ENCODE data around the gene HPCAL4.

Gene HPCAL4

DNA sequence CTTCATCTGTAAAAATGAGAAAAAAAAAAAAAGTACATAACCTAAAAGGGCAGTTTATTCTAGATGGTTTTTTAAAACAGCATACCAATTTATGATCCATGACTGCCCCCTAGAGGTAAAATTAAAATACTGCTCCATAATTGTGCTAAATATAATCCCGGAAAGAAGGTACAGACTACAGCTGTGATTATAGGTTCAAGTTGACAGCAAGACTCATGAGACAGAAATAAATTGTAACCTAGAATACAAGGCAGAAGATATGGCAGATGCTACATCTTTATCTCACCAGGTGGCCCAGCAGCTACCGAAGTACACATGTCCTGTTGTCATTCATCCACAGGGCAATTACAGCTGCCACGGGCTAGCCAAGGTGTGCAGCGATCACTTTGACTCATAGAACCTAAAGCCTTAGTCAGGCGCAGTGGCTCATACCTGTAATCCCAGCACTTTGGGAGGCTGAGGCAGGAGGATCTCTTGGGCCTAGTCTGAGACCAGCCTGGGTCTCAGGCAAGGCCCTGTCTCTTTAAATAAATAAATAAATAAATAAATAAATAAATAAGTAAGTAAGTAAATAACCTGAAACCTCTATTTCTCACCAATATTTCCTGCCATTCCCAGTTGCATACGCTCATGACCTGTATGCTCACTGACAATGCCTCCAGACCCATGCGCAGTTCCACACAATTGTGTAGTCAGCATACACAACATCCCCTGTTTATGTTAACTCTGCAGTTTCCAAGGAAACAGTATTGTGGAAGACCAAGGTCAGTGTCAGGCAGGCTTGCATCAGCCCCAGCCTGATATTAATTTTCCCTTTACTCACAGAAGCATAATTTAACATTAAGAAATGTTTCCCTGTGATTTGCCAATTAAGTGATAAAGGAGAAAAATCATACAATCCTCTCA lies 29.1 kb upstream of the HPCAL4 start (continued):
- TF ChIP-seq ZNF23 (tag by site-specific recombination; IDR thresholded peaks at IDR 0.05; ENCODE audit: borderline replicate concordance) (0 out of 2 replicates have a peak, but pooled peaks have one; percentile 55), GLI2 (tag by site-specific recombination; IDR thresholded peaks at IDR 0.05; ENCODE audit: borderline replicate concordance, low read depth) (peak; percentile 31; the same call in 1 of the 2 replicates), ZNF302 (tag by site-specific recombination; IDR thresholded peaks at IDR 0.05; ENCODE audit: low read depth) (no peak), REPIN1 (tag by site-specific recombination; IDR thresholded peaks at IDR 0.05; ENCODE audit: low read depth) (no peak), ZNF580 (tag by site-specific recombination; IDR thresholded peaks at IDR 0.05) (peak; percentile 50; the same call in 1 of the 2 replicates), ZNF596 (tag by site-specific recombination; IDR thresholded peaks at IDR 0.05) (no peak), HOXD13 (CRISPR knock-in tag; IDR thresholded peaks at IDR 0.05; ENCODE audit: borderline replicate concordance) (no peak), ZBTB10 (tag by site-specific recombination; IDR thresholded peaks at IDR 0.05) (no peak), ZNF571 (tag by site-specific recombination; IDR thresholded peaks at IDR 0.05) (no peak), ZFP3 (tag by site-specific recombination; IDR thresholded peaks at IDR 0.05; ENCODE audit: low read depth) (no peak; the same call in 1 of the 2 replicates), IKZF3 (tag by site-specific recombination; IDR thresholded peaks at IDR 0.05) (no peak), ZNF624 (tag by site-specific recombination; IDR thresholded peaks at IDR 0.05) (no peak), ZNF214 (tag by site-specific recombination; IDR thresholded peaks at IDR 0.05; ENCODE audit: borderline replicate concordance) (no peak; the same call in 1 of the 2 replicates), ZNF112 (tag by site-specific recombination; IDR thresholded peaks at IDR 0.05) (no peak), ZNF843 (tag by site-specific recombination; IDR thresholded peaks at IDR 0.05) (no peak), ZNF248 (tag by site-specific recombination; IDR thresholded peaks at IDR 0.05) (no peak), ZNF501 (tag by site-specific recombination; IDR thresholded peaks at IDR 0.05) (peak; percentile 44; the same call in 1 of the 2 replicates), YY1 (tag by site-specific recombination; IDR thresholded peaks at IDR 0.05) (no peak), ZNF658 (tag by site-specific recombination; IDR thresholded peaks at IDR 0.05) (no peak), ZNF426 (tag by site-specific recombination; IDR thresholded peaks at IDR 0.05) (peak; percentile 96), KLF9 (tag by site-specific recombination; IDR thresholded peaks at IDR 0.05; ENCODE audit: low read depth) (no peak), ZNF140 (tag by site-specific recombination; IDR thresholded peaks at IDR 0.05) (peak; percentile 87; the same call in 1 of the 2 replicates), ZNF350 (tag by site-specific recombination; IDR thresholded peaks at IDR 0.05) (no peak), ZFP37 (tag by site-specific recombination; IDR thresholded peaks at IDR 0.05) (peak; percentile 58; the same call in 1 of the 2 replicates), ZNF18 (tag by site-specific recombination; IDR thresholded peaks at IDR 0.05) (peak; percentile 53; the same call in 1 of the 2 replicates)
- TF ChIP-seq, protein P1, sequence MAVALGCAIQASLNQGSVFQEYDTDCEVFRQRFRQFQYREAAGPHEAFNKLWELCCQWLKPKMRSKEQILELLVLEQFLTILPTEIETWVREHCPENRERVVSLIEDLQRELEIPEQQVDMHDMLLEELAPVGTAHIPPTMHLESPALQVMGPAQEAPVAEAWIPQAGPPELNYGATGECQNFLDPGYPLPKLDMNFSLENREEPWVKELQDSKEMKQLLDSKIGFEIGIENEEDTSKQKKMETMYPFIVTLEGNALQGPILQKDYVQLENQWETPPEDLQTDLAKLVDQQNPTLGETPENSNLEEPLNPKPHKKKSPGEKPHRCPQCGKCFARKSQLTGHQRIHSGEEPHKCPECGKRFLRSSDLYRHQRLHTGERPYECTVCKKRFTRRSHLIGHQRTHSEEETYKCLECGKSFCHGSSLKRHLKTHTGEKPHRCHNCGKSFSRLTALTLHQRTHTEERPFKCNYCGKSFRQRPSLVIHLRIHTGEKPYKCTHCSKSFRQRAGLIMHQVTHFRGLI (tag by site-specific recombination; IDR thresholded peaks at IDR 0.05) = no peak
- TF ChIP-seq, protein P2, sequence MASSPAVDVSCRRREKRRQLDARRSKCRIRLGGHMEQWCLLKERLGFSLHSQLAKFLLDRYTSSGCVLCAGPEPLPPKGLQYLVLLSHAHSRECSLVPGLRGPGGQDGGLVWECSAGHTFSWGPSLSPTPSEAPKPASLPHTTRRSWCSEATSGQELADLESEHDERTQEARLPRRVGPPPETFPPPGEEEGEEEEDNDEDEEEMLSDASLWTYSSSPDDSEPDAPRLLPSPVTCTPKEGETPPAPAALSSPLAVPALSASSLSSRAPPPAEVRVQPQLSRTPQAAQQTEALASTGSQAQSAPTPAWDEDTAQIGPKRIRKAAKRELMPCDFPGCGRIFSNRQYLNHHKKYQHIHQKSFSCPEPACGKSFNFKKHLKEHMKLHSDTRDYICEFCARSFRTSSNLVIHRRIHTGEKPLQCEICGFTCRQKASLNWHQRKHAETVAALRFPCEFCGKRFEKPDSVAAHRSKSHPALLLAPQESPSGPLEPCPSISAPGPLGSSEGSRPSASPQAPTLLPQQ (tag by site-specific recombination; IDR thresholded peaks at IDR 0.05) = 0 out of 2 replicates have a peak, but pooled peaks have one; percentile 26
- TF ChIP-seq, protein P3, sequence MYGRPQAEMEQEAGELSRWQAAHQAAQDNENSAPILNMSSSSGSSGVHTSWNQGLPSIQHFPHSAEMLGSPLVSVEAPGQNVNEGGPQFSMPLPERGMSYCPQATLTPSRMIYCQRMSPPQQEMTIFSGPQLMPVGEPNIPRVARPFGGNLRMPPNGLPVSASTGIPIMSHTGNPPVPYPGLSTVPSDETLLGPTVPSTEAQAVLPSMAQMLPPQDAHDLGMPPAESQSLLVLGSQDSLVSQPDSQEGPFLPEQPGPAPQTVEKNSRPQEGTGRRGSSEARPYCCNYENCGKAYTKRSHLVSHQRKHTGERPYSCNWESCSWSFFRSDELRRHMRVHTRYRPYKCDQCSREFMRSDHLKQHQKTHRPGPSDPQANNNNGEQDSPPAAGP (tag by site-specific recombination; IDR thresholded peaks at IDR 0.05) = no peak
- TF ChIP-seq, protein P4, sequence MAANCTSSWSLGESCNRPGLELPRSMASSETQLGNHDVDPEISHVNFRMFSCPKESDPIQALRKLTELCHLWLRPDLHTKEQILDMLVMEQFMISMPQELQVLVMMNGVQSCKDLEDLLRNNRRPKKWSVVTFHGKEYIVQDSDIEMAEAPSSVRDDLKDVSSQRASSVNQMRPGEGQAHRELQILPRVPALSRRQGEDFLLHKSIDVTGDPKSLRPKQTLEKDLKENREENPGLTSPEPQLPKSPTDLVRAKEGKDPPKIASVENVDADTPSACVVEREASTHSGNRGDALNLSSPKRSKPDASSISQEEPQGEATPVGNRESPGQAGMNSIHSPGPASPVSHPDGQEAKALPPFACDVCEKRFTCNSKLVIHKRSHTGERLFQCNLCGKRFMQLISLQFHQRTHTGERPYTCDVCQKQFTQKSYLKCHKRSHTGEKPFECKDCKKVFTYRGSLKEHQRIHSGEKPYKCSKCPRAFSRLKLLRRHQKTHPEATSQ (tag by site-specific recombination; IDR thresholded peaks at IDR 0.05) = no peak

Measured in HEK293 (cell line).